ENCODE results near the gene ACOT12. TPM values are rescaled to one million over a fixed set of nuclear protein-coding genes. Genes with fewer than 3 reads are reported as not detected.

Gene ACOT12
- polyA plus RNA-seq, 1 experiment = 0.56 TPM

- H3K27ac ChIP-seq (ENCODE audit: low read depth, low read length) = no peak overlapping the region
- H3K27me3 ChIP-seq (ENCODE audit: control insufficient read depth, insufficient read depth, low read length) = no peaks in the 10 kb centered on the region
- ChIA-PET CTCF (no interaction called here), POLR2A (interaction anchor here (0.7 kb wide), 1 partner anchor 66 kb away, joined by 3 read pairs; no protein-coding TSS in a partner anchor)
- no peak for DNase-seq (ENCODE audit: low read depth, low spot score)
- no peak overlapping the region for H3K4me3 ChIP-seq (ENCODE audit: low read depth, low read length)
- TF ChIP-seq CTCF (IDR thresholded peaks at IDR 0.05; ENCODE audit: low read depth, low read length) = no peak
- no peaks in the 10 kb centered on the region for H3K9me3 ChIP-seq (ENCODE audit: control insufficient read depth, insufficient read depth, low read length)
These were observed 34.1 kb downstream of the ACOT12 start for GRCh38 chr5:81359881-81360280.

GRCh38 chr5:81359108-81359507 is 34.8 kb downstream of the ACOT12 start:
- Histone ChIP-seq H3K9me3 (ENCODE audit: control insufficient read depth, insufficient read depth, low read length) (no peaks in the 10 kb centered on the region), H3K27ac (ENCODE audit: low read depth, low read length) (no peak overlapping the region), H3K27me3 (ENCODE audit: control insufficient read depth, insufficient read depth, low read length) (no peaks in the 10 kb centered on the region), H3K4me3 (ENCODE audit: low read depth, low read length) (no peak overlapping the region)
- ChIA-PET CTCF (interaction anchor here (0.6 kb wide), 1 partner anchor 974 kb away, joined by 3 read pairs; no protein-coding TSS in a partner anchor), POLR2A (no interaction called here)
- no peak for TF ChIP-seq CTCF (IDR thresholded peaks at IDR 0.05; ENCODE audit: low read depth, low read length)
- no peak for DNase-seq (ENCODE audit: low read depth, low spot score)

GRCh38 chr5:81355291-81356251 is 38.4 kb downstream of the ACOT12 start:
- POLR2A ChIA-PET = no interaction called here
- H3K4me3 ChIP-seq (ENCODE audit: low read depth, low read length) = no peak overlapping the region
- H3K9me3 ChIP-seq (ENCODE audit: control insufficient read depth, insufficient read depth, low read length) = no peaks in the 10 kb centered on the region
- CTCF ChIA-PET = no interaction called here
- H3K27me3 ChIP-seq (ENCODE audit: control insufficient read depth, insufficient read depth, low read length) = no peaks in the 10 kb centered on the region
- no peak for TF ChIP-seq CTCF (IDR thresholded peaks at IDR 0.05; ENCODE audit: low read depth, low read length)
- no peak overlapping the region for H3K27ac ChIP-seq (ENCODE audit: low read depth, low read length)
- no peak for DNase-seq (ENCODE audit: low read depth, low spot score)

GRCh38 chr5:81354093-81354492 is 39.8 kb downstream of the ACOT12 start:
- ChIA-PET CTCF (no interaction called here), POLR2A (no interaction called here)
- no peak overlapping the region for H3K27ac ChIP-seq (ENCODE audit: low read depth, low read length)
- no peak overlapping the region for H3K4me3 ChIP-seq (ENCODE audit: low read depth, low read length)
- TF ChIP-seq CTCF (IDR thresholded peaks at IDR 0.05; ENCODE audit: low read depth, low read length) = no peak
- no peaks in the 10 kb centered on the region for H3K9me3 ChIP-seq (ENCODE audit: control insufficient read depth, insufficient read depth, low read length)
- DNase-seq (ENCODE audit: low read depth, low spot score) = no peak
- peaks cover 2% of the 10 kb centered on the region for H3K27me3 ChIP-seq (ENCODE audit: control insufficient read depth, insufficient read depth, low read length)

GRCh38 chr5:81353189-81353588 is 40.7 kb downstream of the ACOT12 start:
- DNase-seq (ENCODE audit: low read depth, low spot score) = no peak
- no peak overlapping the region for H3K27ac ChIP-seq (ENCODE audit: low read depth, low read length)
- POLR2A ChIA-PET = no interaction called here
- H3K9me3 ChIP-seq (ENCODE audit: control insufficient read depth, insufficient read depth, low read length) = no peaks in the 10 kb centered on the region
- TF ChIP-seq CTCF (IDR thresholded peaks at IDR 0.05; ENCODE audit: low read depth, low read length) = no peak
- no peak overlapping the region for H3K4me3 ChIP-seq (ENCODE audit: low read depth, low read length)
- peaks cover 2% of the 10 kb centered on the region for H3K27me3 ChIP-seq (ENCODE audit: control insufficient read depth, insufficient read depth, low read length)
- CTCF ChIA-PET = no interaction called here
